CD4-positive, CD25-positive, alpha-beta regulatory T cell (primary cell): Measurements from ENCODE around the gene ZACN. TPM values are rescaled to one million over a fixed set of nuclear protein-coding genes. Genes with fewer than 3 reads are reported as not detected.

Experiments used
- ATAC-seq, 2 donors: fragments of 150-1000 bp; cut with Tn5 transposase; one replicate each; pipeline ENCODE4 v1.10.0; 2021; ENCODE audit warnings: low read depth in 2 of 2, moderate number of reproducible peaks in 2 of 2, moderate library complexity in 1 of 2
- DNase-seq, 3 donors: peaks; one replicate each; pipeline versions ENCODE4 v3.0.0 to v3.0.0-alpha.2; 2012 to 2022; ENCODE audit warnings: mixed read lengths in 1 of 3
- H3K27ac ChIP-seq: one replicate; pipeline ENCODE4 v1.7.0; 2013; ENCODE audit warnings: mild to moderate bottlenecking, low read length; ENCODE audit not compliant: insufficient read depth, poor library complexity, severe bottlenecking
- H3K27me3 ChIP-seq: one replicate; pipeline ENCODE4 v1.7.0; 2013; ENCODE audit warnings: low read length; ENCODE audit not compliant: control insufficient read depth, insufficient read depth
- H3K36me3 ChIP-seq: one replicate; pipeline ENCODE4 v1.7.0; 2013; ENCODE audit warnings: mild to moderate bottlenecking, low read length, moderate library complexity; ENCODE audit not compliant: control insufficient read depth, insufficient read depth
- H3K4me1 ChIP-seq: 2 replicates; pipeline ENCODE4 v1.7.0; 2013; ENCODE audit warnings: mild to moderate bottlenecking, low read length; ENCODE audit not compliant: insufficient read depth, control insufficient read depth, poor library complexity, severe bottlenecking
- H3K4me3 ChIP-seq: one replicate; pipeline ENCODE4 v1.7.0; 2013; ENCODE audit warnings: low read depth, mild to moderate bottlenecking, low read length, moderate library complexity
- H3K9me3 ChIP-seq, 2 experiments: 1 replicate in 1 of 2; 2 replicates in 1 of 2; pipeline ENCODE4 v1.7.0; 2013; ENCODE audit warnings: low read length in 2 of 2, mild to moderate bottlenecking in 1 of 2, moderate library complexity in 1 of 2; ENCODE audit not compliant: control insufficient read depth in 2 of 2
- H3K27ac Mint-ChIP-seq, 3 donors: one replicate each; pipeline ENCODE4 v1.8.0; 2020 to 2022; ENCODE audit warnings: mild to moderate bottlenecking in 3 of 3, mixed read lengths in 3 of 3, moderate library complexity in 2 of 3
- H3K27me3 Mint-ChIP-seq: one replicate; pipeline ENCODE4 v1.8.0; 2022; ENCODE audit warnings: mild to moderate bottlenecking, mixed read lengths
- H3K36me3 Mint-ChIP-seq: one replicate; pipeline ENCODE4 v1.8.0; 2020; ENCODE audit warnings: mixed read lengths
- H3K4me1 Mint-ChIP-seq, 4 donors: one replicate each; pipeline ENCODE4 v1.8.0; 2020 to 2022; ENCODE audit warnings: mixed read lengths in 4 of 4, mild to moderate bottlenecking in 1 of 4
- H3K4me3 Mint-ChIP-seq, 4 donors: one replicate each; pipeline ENCODE4 v1.8.0; 2020 to 2022; ENCODE audit warnings: mild to moderate bottlenecking in 4 of 4, mixed read lengths in 4 of 4, moderate library complexity in 3 of 4
- H3K9me3 Mint-ChIP-seq, 7 donors: one replicate each; pipeline ENCODE4 v1.8.0; 2020 to 2022; ENCODE audit warnings: mixed read lengths in 7 of 7, mild to moderate bottlenecking in 3 of 7, moderate library complexity in 2 of 7
- polyA plus RNA-seq, 4 donors: library from polyadenylated mRNA; unstranded; fragments of 300-500 nt; fragmentation: Illumina TruSeq; gene quantifications; one replicate each; pipeline ENCODE4 v1.2.3, GENCODE V29; 2021
- total RNA-seq: library from RNA; stranded (reverse); gene quantifications from one replicate; pipeline ENCODE4 v1.2.3, GENCODE V29; 2022

ZACN gene
- total and polyA plus RNA-seq, 5 donors from 2014 or later = 0.24 to 2.0 (median 0.47) TPM

DNA sequence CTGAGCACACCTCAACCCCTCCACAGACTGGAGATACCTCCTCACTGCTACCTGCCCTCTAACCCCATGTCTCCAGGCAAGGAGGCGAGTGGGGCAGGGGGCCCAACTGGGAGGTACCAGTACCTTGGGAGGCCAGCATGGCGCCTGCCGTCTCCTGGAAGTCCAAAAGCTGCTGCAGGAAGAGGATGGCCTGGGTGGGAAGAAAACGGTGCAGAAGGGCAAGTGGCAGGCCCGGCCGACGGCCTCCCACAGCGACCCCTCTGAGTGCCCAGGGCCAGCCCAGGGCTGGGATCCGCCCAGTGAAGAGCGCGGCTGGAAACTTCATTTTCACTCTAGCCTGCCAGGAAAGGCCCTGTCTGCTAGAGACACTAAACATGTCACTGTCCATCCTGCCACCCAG is 8.5 kb downstream of the ZACN start:
- Mint-ChIP-seq H3K36me3 (peaks cover 27% of the 10 kb centered on the region), H3K4me3 (no peak overlapping the region), H3K27ac (no peak overlapping the region), H3K9me3 (peaks cover 0 to 1% (median 0%) of the 10 kb centered on the region in 7 donors), H3K27me3 (peaks cover 4% of the 10 kb centered on the region), H3K4me1 (peaks cover 0 to 10% (median 0%) of the 10 kb centered on the region in 4 donors)
- Histone ChIP-seq H3K27ac (no peak overlapping the region), H3K36me3 (peaks cover 92% of the 10 kb centered on the region), H3K9me3 (no peaks in the 10 kb centered on the region), H3K27me3 (no peaks in the 10 kb centered on the region), H3K4me1 (no peaks in the 10 kb centered on the region), H3K4me3 (no peak overlapping the region)
- ATAC-seq = no peak
- DNase-seq = no peak

DNA sequence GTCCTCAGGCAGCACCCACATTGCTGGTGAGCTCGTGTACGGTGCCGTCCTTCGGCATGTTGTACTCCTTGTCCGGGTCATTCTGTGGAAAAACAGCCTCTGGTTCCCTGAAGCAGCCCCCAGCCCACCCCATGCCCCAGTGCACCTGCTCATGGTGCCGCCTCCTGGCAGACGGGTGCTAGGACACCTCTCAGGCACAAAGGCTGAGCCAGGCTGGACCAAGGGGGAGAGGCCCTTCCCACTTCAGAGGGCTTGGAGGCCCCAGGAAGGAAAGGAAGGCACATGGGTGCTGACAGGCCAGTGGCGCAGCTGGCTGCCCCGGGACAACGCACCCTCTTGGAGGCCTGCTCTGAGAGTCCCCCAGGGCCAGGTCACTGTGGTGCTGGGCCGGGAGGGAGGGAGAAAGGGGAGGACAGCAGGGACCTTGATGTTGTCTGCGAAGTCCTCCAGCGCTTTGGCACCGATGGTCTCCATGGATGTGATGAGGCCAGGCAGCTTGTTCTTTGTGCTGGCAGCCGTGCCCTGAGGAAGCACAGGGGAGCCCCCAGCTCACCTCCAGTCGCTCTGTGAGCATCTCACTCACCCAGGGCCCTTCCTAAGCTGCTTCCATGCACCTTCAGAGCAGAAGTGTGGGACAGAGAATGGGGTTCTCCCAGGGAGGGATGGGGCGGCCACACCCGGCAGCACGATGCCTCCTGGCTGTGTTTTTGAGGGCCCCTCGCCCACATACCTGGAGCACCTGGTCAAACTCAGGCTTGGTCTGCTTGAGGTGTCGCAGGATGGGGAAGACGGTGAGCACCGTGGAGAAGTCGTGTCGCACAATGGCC is 9.3 kb downstream of the ZACN start:
- H3K27me3 ChIP-seq = no peaks in the 10 kb centered on the region
- H3K4me1 Mint-ChIP-seq = peaks cover 0 to 10% (median 0%) of the 10 kb centered on the region in 4 donors
- no peak overlapping the region for H3K4me3 Mint-ChIP-seq
- no peaks in the 10 kb centered on the region for H3K9me3 ChIP-seq
- no peak for ATAC-seq
- H3K4me1 ChIP-seq = no peaks in the 10 kb centered on the region
- H3K4me3 ChIP-seq = no peak overlapping the region
- H3K9me3 Mint-ChIP-seq = peaks cover 0 to 1% (median 0%) of the 10 kb centered on the region in 7 donors
- peak overlapping the region in 1 of 3 donors; percentile 31 for H3K27ac Mint-ChIP-seq
- peaks cover 95% of the 10 kb centered on the region for H3K36me3 ChIP-seq
- H3K36me3 Mint-ChIP-seq = peaks cover 27% of the 10 kb centered on the region
- peaks cover 4% of the 10 kb centered on the region for H3K27me3 Mint-ChIP-seq
- no peak overlapping the region for H3K27ac ChIP-seq
- DNase-seq = no peak

DNA sequence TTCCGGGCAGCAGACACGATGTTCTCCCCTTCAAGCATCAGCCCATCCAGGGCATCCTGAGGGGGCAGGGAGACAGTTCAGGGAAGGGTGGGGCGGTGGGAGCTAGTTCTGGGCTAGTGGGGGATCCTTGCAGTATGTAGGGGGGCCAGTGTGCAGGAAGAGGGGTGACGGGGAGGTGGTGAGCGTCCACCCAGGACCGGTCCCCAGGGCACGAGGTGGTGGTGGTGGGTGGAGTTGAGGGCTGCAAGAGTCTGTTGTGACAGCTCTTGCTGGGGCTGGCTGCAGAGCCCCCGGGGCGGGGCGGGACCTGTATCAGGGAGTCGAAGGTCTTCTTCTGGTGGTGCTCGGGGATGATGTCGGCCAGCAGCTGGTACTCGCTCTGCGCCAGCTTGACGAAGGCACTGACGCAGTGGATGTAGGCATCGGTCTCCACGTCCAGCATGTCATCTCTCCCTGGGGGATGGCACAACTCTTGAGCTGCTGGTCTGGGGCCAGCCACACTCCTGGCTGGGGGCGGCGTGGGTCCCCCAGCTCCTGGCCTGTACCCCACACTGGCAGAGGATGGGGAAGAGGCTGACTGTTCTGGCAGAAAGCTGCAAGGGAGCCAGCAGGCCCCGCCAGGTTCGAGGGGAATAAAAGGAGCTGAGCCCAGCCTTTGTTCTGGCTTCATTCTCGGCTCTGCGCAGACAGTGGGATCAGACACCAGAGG is 10.0 kb downstream of the ZACN start:
- ATAC-seq = no peak
- Histone ChIP-seq H3K27ac (no peak overlapping the region), H3K4me3 (no peak overlapping the region), H3K9me3 (no peaks in the 10 kb centered on the region), H3K36me3 (peaks cover 94% of the 10 kb centered on the region), H3K4me1 (no peaks in the 10 kb centered on the region), H3K27me3 (no peaks in the 10 kb centered on the region)
- peaks cover 0 to 10% (median 0%) of the 10 kb centered on the region in 4 donors for H3K4me1 Mint-ChIP-seq
- no peak overlapping the region for H3K4me3 Mint-ChIP-seq
- peaks cover 4% of the 10 kb centered on the region for H3K27me3 Mint-ChIP-seq
- no peak for DNase-seq
- H3K9me3 Mint-ChIP-seq = peaks cover 0 to 1% (median 0%) of the 10 kb centered on the region in 7 donors
- peak overlapping the region in 1 of 3 donors; percentile 31 for H3K27ac Mint-ChIP-seq
- peaks cover 28% of the 10 kb centered on the region for H3K36me3 Mint-ChIP-seq

DNA sequence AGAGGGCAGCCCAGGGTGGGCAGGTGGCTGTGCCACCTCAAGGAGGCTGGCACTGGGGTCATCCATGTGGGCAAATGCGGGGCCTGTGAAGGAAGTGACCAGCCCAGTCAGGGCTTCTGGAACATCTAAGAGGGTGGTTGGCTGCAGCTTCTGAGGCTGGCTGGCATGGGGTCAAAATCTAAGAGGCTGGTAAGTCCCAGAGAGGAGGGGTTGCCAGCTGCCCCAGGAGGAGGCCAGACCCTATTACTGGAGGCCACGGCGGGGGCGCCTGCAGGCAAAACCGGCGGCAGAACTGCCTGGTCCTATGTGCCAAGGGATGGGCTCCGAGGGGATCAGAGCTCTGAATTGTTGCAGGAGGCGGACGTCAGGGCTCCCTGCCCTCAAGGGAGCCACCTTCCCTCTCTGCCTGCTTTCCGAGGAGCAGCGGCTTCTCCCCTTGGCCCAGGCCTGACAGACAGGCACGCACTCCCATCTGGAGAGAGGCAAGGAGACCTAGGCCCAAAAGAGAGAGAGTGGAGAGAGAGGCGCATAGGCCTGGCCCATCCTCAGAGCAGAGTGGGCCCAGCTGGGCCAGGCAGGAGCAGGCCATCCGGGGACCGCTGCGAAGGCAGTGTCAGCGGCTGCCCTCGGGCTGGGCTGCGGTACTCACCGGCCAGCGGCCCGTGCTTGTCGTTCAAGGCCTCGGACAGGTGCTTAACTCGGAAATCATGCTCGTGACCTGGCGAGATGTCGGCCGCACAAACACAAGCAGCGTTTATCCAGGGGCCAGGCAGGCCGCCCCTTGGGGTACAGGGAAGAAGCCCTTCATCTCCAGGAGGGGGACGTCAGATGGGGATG is 10.9 kb downstream of the ZACN start:
- ATAC-seq = no peak

DNA sequence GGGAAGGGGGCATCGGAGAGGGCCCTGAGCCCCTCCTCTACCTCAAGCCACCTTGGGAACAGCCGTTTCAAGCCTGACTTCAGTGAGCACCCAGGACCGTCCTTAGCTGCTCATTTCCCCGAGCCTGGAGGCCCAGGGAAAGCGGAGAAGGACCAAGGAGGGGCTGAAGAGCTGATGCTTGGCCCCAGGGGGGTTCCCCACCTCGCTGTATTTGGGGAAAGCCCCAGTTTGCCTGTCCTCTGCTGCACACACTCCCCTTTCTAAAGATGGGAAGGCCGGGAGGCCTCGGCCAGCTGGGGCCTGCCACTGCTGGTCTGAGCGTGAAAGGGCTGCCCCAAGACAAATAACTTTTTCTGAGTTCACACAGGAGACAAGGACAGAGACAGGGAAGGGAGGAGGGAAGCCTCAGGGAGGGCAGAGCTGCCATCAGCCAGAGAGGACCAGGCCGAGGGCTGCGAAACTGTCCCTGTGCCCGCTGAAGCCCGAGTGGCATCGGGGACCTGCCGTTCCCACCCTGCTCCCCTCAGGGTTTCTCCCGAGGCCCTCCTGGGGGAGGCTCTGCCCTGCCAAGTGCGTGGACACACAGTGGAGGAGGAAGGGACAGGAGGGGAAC is 11.6 kb downstream of the ZACN start:
- no peaks in the 10 kb centered on the region for H3K27me3 Mint-ChIP-seq
- Histone ChIP-seq H3K4me3 (no peak overlapping the region), H3K27me3 (no peaks in the 10 kb centered on the region), H3K36me3 (peaks cover 94% of the 10 kb centered on the region), H3K9me3 (no peaks in the 10 kb centered on the region), H3K27ac (no peak overlapping the region), H3K4me1 (no peaks in the 10 kb centered on the region)
- ATAC-seq (no peak), DNase-seq (no peak)
- peaks cover 25% of the 10 kb centered on the region for H3K36me3 Mint-ChIP-seq
- peaks cover 0 to 11% (median 0%) of the 10 kb centered on the region in 4 donors for H3K4me1 Mint-ChIP-seq
- H3K27ac Mint-ChIP-seq = peak overlapping the region in 1 of 3 donors; percentile 89
- peaks cover 0 to 1% (median 0%) of the 10 kb centered on the region in 7 donors for H3K9me3 Mint-ChIP-seq
- H3K4me3 Mint-ChIP-seq = no peak overlapping the region

More for the DNA sequence above, 10.9 kb downstream of the ZACN start:
- Histone ChIP-seq H3K4me3 (no peak overlapping the region), H3K36me3 (peaks cover 93% of the 10 kb centered on the region), H3K9me3 (no peaks in the 10 kb centered on the region), H3K27ac (no peak overlapping the region), H3K27me3 (no peaks in the 10 kb centered on the region), H3K4me1 (no peaks in the 10 kb centered on the region)
- Mint-ChIP-seq H3K4me3 (no peak overlapping the region), H3K27me3 (no peaks in the 10 kb centered on the region), H3K36me3 (peaks cover 26% of the 10 kb centered on the region), H3K27ac (no peak overlapping the region), H3K9me3 (peaks cover 0 to 1% (median 0%) of the 10 kb centered on the region in 7 donors), H3K4me1 (peaks cover 0 to 10% (median 0%) of the 10 kb centered on the region in 4 donors)
- no peak for DNase-seq

DNA sequence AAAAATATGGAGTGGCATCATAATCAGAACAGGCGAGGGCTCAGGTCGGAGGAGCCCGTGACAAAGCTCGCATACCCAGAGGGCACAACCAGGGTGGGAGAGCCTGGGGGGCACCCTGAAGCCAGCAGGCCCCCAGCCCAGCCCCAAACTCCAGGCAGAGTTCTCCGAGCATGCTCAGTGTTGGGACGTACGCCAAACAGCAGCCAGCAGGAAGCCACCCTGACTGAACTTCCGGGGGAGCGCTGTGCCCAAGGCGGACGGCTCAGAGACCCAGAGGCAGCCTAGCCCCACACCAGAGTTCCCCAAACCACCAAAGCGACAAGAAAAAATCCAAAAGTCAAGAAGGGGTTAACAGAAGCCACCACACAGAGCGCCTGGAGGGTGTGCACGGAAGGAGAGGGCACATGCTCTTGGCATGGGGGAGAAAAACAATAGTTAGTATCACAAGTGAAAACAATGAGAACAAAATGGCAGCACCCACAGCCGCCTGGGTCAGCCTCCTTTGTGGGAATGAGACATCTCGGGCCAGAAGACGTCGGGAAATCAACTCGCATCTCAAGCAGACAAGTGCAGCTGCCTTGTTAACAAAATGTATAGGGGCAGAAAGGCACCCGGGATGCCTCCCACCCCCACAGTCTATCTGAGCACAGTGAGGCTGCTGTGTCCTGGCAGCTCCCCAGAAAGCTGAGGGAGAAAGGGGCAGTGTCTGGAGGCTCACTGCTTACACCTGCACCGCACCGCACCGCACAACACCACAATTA is 12.7 kb downstream of the ZACN start:
- Histone ChIP-seq H3K27me3 (no peaks in the 10 kb centered on the region), H3K27ac (no peak overlapping the region), H3K36me3 (peaks cover 90% of the 10 kb centered on the region), H3K4me3 (no peak overlapping the region), H3K9me3 (no peaks in the 10 kb centered on the region), H3K4me1 (no peaks in the 10 kb centered on the region)
- peak overlapping the region in 2 of 3 donors; percentile 88 to 92 for H3K27ac Mint-ChIP-seq
- H3K9me3 Mint-ChIP-seq = peaks cover 0 to under 1% (median 0%) of the 10 kb centered on the region in 7 donors
- peak in 1 of 2 donors; percentile 47 for ATAC-seq
- H3K36me3 Mint-ChIP-seq = peaks cover 22% of the 10 kb centered on the region
- H3K27me3 Mint-ChIP-seq = no peaks in the 10 kb centered on the region
- H3K4me3 Mint-ChIP-seq = peak overlapping the region in 2 of 4 donors; percentile 38 to 55
- DNase-seq = peak in 1 of 3 donors; percentile 26
- H3K4me1 Mint-ChIP-seq = peaks cover 0 to 14% (median 0%) of the 10 kb centered on the region in 4 donors
